Esophagus mucosa (tissue), 1 donor: ENCODE measurements around the gene KCNH2. TPM values are rescaled to one million over a fixed set of nuclear protein-coding genes. Genes with fewer than 3 reads are reported as not detected.

ENCODE experiments used
- ATAC-seq: fragments of 200-7000 bp; cut with Tn5 transposase; one replicate; pipeline ENCODE4 v1.9.1; 2020
- total RNA-seq: library from RNA; stranded (reverse); gene quantifications from one replicate; pipeline ENCODE4 v1.2.4, GENCODE V29; 2023
- donor health status: DM: yes; HTN: yes; CAD: no.

KCNH2 gene
- total RNA-seq, 1 donor from 2014 or later, result 0.20 TPM

DNA sequence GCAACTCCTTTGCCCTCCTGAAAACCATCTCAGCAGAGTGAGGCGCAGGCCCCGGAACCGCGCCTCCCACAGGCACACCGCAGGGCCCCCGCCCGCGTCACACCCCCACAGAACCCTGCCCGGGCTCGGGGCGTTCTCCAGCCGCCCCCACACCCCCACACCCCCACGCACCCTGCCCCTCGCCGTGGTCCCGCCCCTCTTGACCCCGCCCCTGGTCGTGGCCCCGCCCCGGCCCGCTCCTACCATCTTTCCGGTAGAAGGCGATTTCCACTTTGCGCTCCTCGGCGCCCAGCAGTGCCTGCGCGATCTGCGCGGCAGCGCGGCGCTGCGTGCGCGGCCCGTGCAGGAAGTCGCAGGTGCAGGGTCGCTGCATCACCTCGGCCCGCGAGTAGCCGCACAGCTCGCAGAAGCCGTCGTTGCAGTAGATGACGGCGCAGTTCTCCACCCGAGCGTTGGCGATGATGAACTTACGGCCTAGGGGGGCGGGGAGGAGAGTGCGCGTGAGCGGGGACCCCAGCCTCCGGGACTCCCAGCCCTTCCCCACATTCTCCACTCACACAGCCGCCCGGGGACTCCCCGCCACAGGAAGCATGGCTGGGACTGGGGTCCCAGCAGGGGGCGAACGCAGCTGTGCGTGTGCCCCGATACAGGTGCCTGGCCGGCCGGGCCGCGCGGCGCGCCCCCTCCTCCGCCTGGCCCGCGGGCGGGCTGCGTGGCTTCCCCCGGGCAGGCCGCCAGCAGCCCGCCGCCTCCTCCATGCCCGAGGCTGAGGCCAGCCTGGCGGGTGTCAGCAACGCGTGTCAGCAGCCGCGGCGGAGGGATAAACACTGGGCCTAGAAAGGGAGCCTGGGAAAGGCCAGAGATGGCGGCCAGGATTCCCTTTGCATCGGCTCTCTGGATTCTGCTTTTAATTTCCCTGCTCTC, 3.4 kb downstream of the KCNH2 start:
- peak; percentile 52 for ATAC-seq

GRCh38 chr7:150973571-150974451, 4.3 kb downstream of the KCNH2 start:
- ATAC-seq, result peak; percentile 26

DNA sequence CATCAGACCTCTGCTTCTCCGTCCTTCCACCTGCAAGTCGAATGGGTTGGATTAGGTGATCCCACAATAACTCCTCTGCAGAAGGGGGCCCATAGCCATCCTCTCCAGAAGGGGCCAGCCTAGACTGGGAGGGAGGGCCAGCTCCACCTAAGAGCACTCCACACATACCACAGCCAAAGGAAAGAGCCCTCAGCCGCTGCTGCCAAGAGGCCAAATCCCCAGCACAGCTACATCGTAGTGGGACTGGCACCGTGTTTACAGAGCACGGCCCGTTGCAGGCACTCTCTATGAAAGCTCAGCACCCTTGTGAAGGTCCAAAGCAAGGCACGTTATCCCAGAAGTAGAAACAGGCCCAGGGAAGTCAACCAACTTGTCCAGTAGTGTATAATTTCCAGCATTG, 5.4 kb downstream of the KCNH2 start:
- no peak for ATAC-seq

- no peak for ATAC-seq
Measured at GRCh38 chr7:150972023-150972468, 6.1 kb downstream of the KCNH2 start.

DNA sequence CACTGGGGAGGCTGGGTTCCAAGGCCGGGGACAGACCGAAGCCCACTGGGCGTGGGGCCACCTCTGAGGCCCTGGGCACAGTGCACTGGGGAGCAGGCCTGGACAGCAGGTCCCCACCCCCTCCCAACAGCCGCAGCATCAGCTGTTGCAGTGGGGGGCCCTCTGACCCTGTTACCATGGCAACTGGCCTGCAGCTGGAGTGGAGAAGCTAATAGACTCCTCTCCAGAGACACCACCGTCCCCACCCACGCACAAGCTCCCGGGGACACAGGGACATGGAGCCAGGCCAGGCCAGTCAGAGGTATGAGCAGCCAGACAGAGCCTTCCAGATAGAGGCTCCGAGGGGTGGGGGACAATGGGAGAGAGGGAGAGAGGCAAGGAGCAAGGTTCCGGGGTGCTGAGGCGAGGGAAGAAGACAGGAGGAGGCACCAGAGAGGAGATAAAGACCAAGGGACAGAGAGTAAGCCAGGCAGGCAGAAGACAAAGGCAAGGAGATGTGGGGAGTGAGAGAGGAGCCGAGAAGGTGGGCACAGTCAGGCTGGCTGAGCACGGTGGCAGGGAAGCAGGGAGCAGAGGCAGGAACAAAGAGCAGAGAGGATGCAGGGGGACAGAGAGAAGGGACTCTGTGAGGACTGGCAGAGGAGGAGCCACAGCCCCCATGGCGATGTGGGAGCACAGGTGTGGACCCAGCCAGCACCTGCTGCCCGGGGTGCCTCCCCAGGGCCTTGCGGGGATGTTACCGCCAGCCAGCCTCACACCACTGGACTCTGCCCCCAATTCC, 6.7 kb downstream of the KCNH2 start:
- ATAC-seq, result no peak

DNA sequence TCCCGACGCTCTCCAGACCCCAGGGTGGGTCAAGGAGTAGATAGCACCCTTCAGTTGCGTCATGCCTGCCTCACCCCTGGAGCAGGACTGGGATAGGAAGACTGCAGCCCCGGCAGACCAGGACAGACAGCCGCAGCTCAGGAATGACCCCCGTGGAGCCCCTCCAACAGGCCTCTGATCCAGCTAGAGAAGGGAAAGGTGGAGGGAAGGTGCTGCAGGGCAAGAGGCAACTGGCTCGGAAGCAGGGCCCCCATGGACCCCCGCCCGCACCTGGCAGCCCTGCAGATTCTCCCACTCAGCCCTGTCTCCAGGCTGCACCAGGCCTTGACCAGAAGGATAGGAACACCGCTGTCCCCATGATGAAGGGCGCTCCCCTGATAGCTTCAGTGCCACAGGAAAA, 7.7 kb downstream of the KCNH2 start:
- no peak for ATAC-seq

DNA sequence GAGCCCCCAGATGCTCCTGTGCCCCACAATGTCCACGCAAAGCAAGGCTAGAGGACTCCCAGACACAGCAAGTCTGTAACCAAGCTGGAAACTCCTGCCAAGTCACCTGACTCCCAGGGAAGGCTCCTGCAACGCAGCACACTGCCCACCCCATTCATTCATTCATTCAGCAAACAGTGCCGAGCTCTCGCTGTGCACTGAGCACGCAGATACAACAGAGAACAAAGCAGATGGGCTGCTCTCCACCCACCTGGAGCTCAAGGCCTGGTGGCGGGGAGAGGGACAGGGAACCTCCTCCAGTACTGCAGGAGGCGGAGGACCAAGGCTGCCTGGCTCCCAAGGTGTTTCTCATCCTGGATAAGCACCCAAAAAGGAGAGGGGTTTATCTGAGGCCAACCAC, 8.6 kb downstream of the KCNH2 start:
- ATAC-seq, result no peak

DNA sequence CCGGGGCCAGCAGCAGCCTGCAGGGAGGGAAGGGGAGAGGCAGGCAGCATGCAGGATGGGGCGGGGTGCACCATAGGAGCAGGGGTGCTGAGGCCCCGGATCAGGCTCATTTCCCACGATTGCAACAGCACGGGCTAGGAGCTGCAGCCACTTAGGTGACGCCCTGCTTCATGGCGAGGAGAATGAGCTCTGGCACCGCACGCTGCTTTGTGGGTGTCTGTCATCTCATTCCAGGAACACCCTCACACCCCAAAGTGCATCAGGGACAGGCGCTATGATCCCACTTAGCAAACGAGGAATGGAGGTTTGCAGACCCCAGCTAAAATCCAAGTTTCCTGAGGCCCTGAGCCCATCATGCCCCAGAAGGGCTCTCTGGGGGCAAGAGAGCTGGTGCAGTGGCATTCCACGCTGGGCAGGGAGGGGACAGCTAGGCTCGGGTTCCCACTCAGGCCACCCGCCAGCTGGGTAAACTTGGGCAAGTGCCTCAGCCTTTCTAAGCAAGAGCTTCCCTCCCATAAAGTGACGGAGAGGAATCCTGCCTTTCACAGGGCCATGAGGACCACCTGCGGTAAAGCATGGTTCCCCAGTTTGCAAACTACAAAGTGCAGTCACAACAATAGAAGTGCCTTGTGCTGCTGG, 9.3 kb downstream of the KCNH2 start:
- peak; percentile 19 for ATAC-seq

DNA sequence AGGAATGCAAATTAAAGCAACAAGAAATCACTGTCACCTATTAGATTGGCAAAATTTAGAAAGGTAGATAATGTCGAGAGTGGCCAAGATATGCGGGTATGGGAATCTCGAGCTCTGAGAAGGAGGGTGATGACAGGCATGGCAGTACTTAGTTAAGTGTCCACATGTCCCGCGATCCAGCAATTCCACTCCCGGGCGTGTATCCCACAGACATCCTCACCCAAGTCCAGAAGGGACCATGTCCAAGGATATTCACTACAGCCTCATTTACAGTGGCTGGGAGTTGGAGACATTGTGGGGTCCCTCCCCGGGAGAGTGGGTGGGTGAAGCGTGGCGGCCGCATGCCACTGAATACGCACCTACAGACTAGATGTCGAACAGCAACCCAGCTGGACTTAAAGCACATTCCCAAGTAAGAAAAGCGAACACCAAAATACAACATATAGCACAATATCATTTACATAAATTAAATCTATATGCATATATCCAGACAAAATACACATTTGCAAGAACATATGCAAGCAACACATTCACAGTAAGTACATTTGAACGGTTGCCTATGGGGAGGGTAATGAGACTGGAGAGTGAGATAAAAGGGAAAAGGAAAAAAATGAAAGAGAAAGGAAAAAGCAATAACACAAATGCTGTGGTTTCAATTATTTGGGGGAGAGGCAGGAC, 9.9 kb downstream of the KCNH2 start:
- no peak for ATAC-seq

DNA sequence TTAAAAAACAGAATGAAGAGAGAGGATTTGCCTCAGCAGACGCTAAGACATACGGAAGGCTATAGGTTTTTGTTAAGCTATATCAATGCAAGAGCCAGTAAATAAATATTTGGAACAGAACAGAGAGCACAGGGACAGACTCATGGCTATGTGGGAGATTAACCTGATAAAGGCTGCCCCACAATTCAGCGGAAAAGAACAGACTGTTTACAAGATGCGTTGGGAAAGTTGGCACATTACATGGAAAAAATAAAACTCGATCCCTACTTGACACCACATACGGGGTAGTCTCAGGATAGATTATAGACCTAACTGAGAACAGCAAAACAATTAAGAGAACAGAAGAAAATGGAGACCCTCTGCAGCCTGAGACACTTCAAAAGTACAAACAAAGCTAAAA, 10.8 kb downstream of the KCNH2 start:
- ATAC-seq, result no peak

DNA sequence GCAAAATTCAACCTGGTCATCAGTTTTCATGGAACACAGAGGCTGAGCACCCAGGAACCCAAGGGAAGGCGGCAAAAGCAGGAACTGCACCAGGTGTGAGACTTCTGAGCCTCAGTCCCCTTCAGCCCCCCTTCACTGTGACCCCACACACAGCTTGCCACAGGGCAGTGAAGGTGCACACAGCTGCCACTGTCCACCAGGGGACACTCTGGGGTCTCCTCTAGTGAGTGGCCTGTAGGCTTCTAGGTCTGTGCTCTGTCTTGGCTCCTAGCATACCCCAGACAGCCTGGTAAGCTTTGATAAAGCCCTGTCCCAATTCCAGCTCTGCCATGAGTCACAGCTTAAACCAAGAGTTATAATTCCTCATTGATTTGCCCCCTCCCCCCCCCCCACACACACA, 12.1 kb downstream of the KCNH2 start:
- ATAC-seq, result peak; percentile 35

- ATAC-seq, result no peak
Measured at GRCh38 chr7:150965273-150965830, 12.8 kb downstream of the KCNH2 start.

DNA sequence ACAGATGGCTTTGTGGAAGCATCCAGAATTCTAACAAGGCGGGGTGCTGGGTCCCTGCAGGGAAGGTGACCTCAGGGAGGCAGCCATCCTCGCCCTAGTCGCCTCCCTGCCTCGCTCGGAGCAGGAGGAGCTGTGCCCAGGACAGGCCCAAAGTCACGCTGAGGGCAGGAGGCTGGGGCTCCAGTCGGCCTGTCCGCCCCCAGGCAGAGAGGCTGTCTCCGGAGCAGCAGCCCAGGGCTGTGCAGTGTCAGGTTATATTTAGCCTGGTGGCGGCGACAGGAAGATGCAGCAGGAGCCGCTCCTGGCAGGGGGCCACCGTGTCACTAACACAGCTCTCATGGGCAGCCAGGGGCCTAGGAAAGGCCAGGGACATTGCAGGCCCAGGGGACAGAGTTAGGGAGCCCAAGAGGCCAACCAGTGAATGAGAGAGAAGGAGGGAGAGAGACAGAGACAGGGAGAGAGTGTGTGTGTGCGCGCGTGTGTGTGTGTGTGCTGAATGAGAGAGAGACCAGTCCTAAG, 13.5 kb downstream of the KCNH2 start:
- ATAC-seq, result no peak

DNA sequence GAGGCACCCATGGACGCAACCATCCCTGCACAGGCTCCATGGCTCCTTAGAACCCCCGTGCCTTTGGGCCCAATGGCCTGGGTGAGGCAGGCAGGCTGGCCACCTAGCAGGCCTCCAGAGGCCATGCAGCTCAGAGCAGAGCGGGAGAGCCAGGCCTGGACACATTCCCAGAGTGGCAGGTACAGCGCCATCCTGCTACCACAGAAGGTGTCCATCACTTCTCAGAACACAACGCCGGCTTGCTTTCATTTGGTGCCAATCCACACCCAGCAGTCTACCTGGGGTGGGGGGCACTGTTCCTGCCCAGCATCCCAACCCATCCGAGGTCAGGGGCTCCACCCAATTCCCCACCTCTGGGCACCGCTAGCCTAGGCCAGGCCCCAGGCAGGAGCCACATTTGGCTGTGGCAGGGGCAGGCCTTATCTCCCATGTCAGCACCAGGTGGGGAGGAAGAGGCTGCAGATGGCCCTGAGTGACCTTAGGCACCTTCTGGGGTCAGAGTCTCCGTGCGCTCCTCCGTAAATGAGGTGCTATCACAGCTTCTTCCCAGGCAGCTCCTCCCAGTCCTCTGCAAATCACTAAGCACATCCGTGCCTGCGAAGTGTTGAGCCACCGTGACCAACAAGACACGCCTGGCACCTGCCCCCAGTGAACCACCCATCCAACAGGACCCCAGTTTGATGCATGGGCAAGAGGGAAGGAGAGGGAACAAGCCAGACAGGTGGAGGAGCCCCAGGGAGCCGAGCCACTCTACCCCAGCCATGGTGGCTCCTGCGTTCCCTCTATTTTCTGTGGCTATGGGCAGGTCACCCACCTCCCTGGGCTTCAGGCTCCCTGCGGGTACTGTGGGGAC, 14.2 kb downstream of the KCNH2 start:
- no peak for ATAC-seq

GRCh38 chr7:150962553-150963399, 15.3 kb downstream of the KCNH2 start:
- peak; percentile 69 for ATAC-seq

- no peak for ATAC-seq
Measured at GRCh38 chr7:150962290-150962552, 15.9 kb downstream of the KCNH2 start.

DNA sequence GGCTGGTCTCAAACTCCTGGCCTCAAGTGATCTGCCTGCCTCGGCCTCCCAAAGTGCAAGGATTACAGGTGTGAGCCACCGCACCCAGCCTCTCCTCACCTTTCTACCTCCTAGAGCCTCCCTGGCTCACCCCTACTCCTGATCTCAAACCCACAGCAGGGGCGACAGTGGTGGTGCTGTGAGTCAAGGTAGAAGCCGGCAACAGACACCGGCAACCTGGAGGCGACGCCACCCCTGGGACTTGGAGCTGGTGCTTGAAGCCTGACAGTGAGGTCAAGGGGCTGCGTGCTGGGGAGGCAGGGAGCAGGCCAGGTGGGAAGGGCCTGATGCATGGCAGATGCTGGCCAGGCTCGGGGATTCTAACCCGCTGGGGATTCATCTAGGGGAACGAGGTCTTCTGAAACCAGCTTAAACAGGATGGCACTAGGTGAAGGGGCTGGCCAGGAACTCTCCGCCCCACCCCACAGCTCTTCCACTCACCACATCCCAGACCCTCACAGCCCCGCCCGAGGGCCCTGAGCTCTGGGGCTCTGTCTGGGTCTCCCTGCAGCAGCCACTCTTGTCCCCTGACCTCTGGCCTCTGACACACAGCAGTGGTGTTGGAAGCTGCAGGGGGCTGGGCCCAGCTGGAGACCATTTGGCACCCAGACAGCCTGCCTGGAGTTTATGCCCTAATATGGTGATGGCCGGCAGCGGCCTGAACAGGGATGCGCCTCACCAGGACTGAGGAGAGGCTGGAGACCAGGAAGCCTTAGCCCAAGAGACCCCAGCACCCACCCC, 16.4 kb downstream of the KCNH2 start:
- no peak for ATAC-seq
